CD4-positive, alpha-beta memory T cell (primary cell): ENCODE measurements around the gene SUOX. TPM values are rescaled to one million over a fixed set of nuclear protein-coding genes. Genes with fewer than 3 reads are reported as not detected.

Experiments used
- CTCF ChIA-PET: fragments of 350-600 bp; sonication (Branson Sonifier 250); formaldehyde crosslinking; loops from one replicate; lab custom pipeline; 2021; ENCODE audit warnings: inconsistent platforms; ENCODE audit not compliant: partially characterized antibody; lab: Charles Lee
- POLR2A ChIA-PET: fragments of 350-600 bp; sonication (Branson Sonifier 250); formaldehyde crosslinking; loops from one replicate; lab custom pipeline; 2021; ENCODE audit not compliant: partially characterized antibody; lab: Charles Lee
- DNase-seq, 5 donors: peaks; one replicate each; pipeline versions ENCODE4 v3.0.0 to v3.0.0-alpha.2; 2020 to 2022; ENCODE audit warnings: mixed read lengths in 1 of 5
- H3K27ac ChIP-seq: one replicate; pipeline ENCODE4 v1.7.0; 2013; ENCODE audit warnings: low read depth, low read length
- H3K27me3 ChIP-seq: 2 replicates; pipeline ENCODE4 v1.7.0; 2013; ENCODE audit warnings: mild to moderate bottlenecking, low read length, moderate library complexity; ENCODE audit not compliant: insufficient read depth
- H3K36me3 ChIP-seq: 2 replicates; pipeline ENCODE4 v1.7.0; 2013; ENCODE audit warnings: mild to moderate bottlenecking, low read length, moderate library complexity; ENCODE audit not compliant: insufficient read depth
- H3K4me1 ChIP-seq: 2 replicates; pipeline ENCODE4 v1.7.0; 2013; ENCODE audit warnings: mild to moderate bottlenecking, low read length, moderate library complexity; ENCODE audit not compliant: insufficient read depth
- H3K4me3 ChIP-seq, 2 donors: one replicate each; pipeline ENCODE4 v1.7.0; 2013; ENCODE audit warnings: low read length in 2 of 2, mild to moderate bottlenecking in 1 of 2
- H3K9me3 ChIP-seq, 2 donors: one replicate each; pipeline ENCODE4 v1.7.0; 2013; ENCODE audit warnings: low read length in 2 of 2, control low read depth in 1 of 2; ENCODE audit not compliant: control insufficient read depth in 1 of 2
- H3K27ac Mint-ChIP-seq, 7 donors: one replicate each; pipeline ENCODE4 v1.8.0; 2020 to 2021; ENCODE audit warnings: mixed read lengths in 7 of 7, mild to moderate bottlenecking in 6 of 7, inconsistent platforms in 3 of 7, moderate library complexity in 3 of 7
- H3K27me3 Mint-ChIP-seq, 2 donors: one replicate each; pipeline ENCODE4 v1.8.0; 2020 to 2021; ENCODE audit warnings: mixed read lengths in 2 of 2
- H3K36me3 Mint-ChIP-seq, 2 donors: one replicate each; pipeline ENCODE4 v1.8.0; 2020 to 2021; ENCODE audit warnings: mixed read lengths in 2 of 2, inconsistent platforms in 1 of 2, mild to moderate bottlenecking in 1 of 2
- H3K4me1 Mint-ChIP-seq, 4 donors: one replicate each; pipeline ENCODE4 v1.8.0; 2020 to 2021; ENCODE audit warnings: mixed read lengths in 4 of 4, mild to moderate bottlenecking in 1 of 4
- H3K4me3 Mint-ChIP-seq, 8 donors: one replicate each; pipeline ENCODE4 v1.8.0; 2020 to 2021; ENCODE audit warnings: mixed read lengths in 8 of 8, mild to moderate bottlenecking in 7 of 8, moderate library complexity in 6 of 8, inconsistent platforms in 3 of 8
- H3K9me3 Mint-ChIP-seq, 8 donors: one replicate each; pipeline ENCODE4 v1.8.0; 2020 to 2021; ENCODE audit warnings: mixed read lengths in 8 of 8, mild to moderate bottlenecking in 5 of 8, inconsistent platforms in 3 of 8, moderate library complexity in 1 of 8
- intact Hi-C: fragments of 100-400 bp; cut with micrococcal nuclease; formaldehyde crosslinking; loops from one replicate; pipeline ENCODE4 v1.15.1; 2023
- polyA plus RNA-seq, 2 donors: library from polyadenylated mRNA; unstranded; fragments of 300-500 nt; fragmentation: Illumina TruSeq; gene quantifications; one replicate each; pipeline ENCODE4 v1.2.3, GENCODE V29; 2021
- total RNA-seq, 2 experiments: library from RNA; stranded (reverse); gene quantifications; one replicate each; pipeline ENCODE4 v1.2.3, GENCODE V29; 2021

The SUOX gene
- total and polyA plus RNA-seq, 4 experiments from 2014 or later = 5.4 to 5.9 TPM; not detected in 2

GRCh38 chr12:56028511-56029165 is 31.6 kb downstream of the SUOX start:
- no peak for DNase-seq
- intact Hi-C loops = loop anchor here (1.0 kb wide), 2 partner anchors 32 to 290 kb away; no protein-coding TSS in a partner anchor
- no peak overlapping the region for H3K27ac ChIP-seq
- Mint-ChIP-seq H3K4me1 (peaks cover 8 to 24% (median 10%) of the 10 kb centered on the region in 4 donors), H3K4me3 (no peak overlapping the region), H3K27ac (peak overlapping the region in 1 of 7 donors; percentile 80), H3K27me3 (no peaks in the 10 kb centered on the region), H3K9me3 (no peaks in the 10 kb centered on the region), H3K36me3 (peaks cover 25 to 52% of the 10 kb centered on the region in 2 donors)
- H3K4me3 ChIP-seq = no peak overlapping the region
- H3K27me3 ChIP-seq = no peaks in the 10 kb centered on the region
- ChIA-PET CTCF (interaction anchor here (1.0 to 4.4 kb wide), 17 partner anchors 11 to 290 kb away, joined by 3 to 61 read pairs (median 5); partner anchors contain the start of genes ORMDL2, RAB5B, SARNP and SUOX), POLR2A (interaction anchor here (2.7 kb wide), 1 partner anchor 33 kb away, joined by 7 read pairs; no protein-coding TSS in a partner anchor)
- H3K9me3 ChIP-seq = no peaks in the 10 kb centered on the region
- peaks cover 16% of the 10 kb centered on the region for H3K36me3 ChIP-seq
- H3K4me1 ChIP-seq = peaks cover 7% of the 10 kb centered on the region

GRCh38 chr12:56029166-56029519 is 32.1 kb downstream of the SUOX start:
- Histone ChIP-seq H3K36me3 (peaks cover 16% of the 10 kb centered on the region), H3K4me1 (peaks cover 7% of the 10 kb centered on the region), H3K9me3 (no peaks in the 10 kb centered on the region), H3K4me3 (no peak overlapping the region), H3K27ac (no peak overlapping the region), H3K27me3 (no peaks in the 10 kb centered on the region)
- no peaks in the 10 kb centered on the region for H3K9me3 Mint-ChIP-seq
- H3K27me3 Mint-ChIP-seq = no peaks in the 10 kb centered on the region
- H3K36me3 Mint-ChIP-seq = peaks cover 25 to 53% of the 10 kb centered on the region in 2 donors
- ChIA-PET CTCF (interaction anchor here (0.6 to 4.4 kb wide), 22 partner anchors 11 to 290 kb away, joined by 3 to 61 read pairs (median 5); partner anchors contain the start of genes ORMDL2, RAB5B, SARNP and SUOX), POLR2A (interaction anchor here (1.1 to 2.7 kb wide), 3 partner anchors 32 to 291 kb away, joined by 3 to 7 read pairs (median 5); partner anchors contain the start of gene SUOX)
- peak overlapping the region in 3 of 7 donors; percentile 2 to 80 (median 26) for H3K27ac Mint-ChIP-seq
- peaks cover 5 to 20% (median 7%) of the 10 kb centered on the region in 4 donors for H3K4me1 Mint-ChIP-seq
- DNase-seq = no peak
- no peak overlapping the region for H3K4me3 Mint-ChIP-seq
- intact Hi-C loops = loop anchor here (1.0 kb wide), 2 partner anchors 33 to 291 kb away; no protein-coding TSS in a partner anchor

- no peaks in the 10 kb centered on the region for H3K9me3 ChIP-seq
- no peaks in the 10 kb centered on the region for H3K27me3 ChIP-seq
- H3K9me3 Mint-ChIP-seq = no peaks in the 10 kb centered on the region
- H3K4me1 ChIP-seq = peaks cover 7% of the 10 kb centered on the region
- H3K27ac Mint-ChIP-seq = peak overlapping the region in 3 of 7 donors; percentile 3 to 68 (median 13)
- ChIA-PET POLR2A (interaction anchor here (1.1 to 2.7 kb wide), 3 partner anchors 32 to 291 kb away, joined by 3 to 7 read pairs (median 5); partner anchors contain the start of gene SUOX), CTCF (interaction anchor here (0.6 to 4.4 kb wide), 24 partner anchors 10 to 291 kb away, joined by 3 to 61 read pairs (median 4); partner anchors contain the start of genes DNAJC14, ORMDL2, RAB5B and SARNP)
- H3K4me3 Mint-ChIP-seq = no peak overlapping the region
- H3K4me1 Mint-ChIP-seq = peaks cover 5 to 20% (median 7%) of the 10 kb centered on the region in 4 donors
- intact Hi-C loops = loop anchor here (1.0 kb wide), 2 partner anchors 33 to 291 kb away; no protein-coding TSS in a partner anchor
- no peaks in the 10 kb centered on the region for H3K27me3 Mint-ChIP-seq
- no peak overlapping the region for H3K4me3 ChIP-seq
- DNase-seq = peak in 4 of 5 donors; percentile 43 to 49 (median 46)
- peaks cover 19% of the 10 kb centered on the region for H3K36me3 ChIP-seq
- no peak overlapping the region for H3K27ac ChIP-seq
- peaks cover 25 to 60% of the 10 kb centered on the region in 2 donors for H3K36me3 Mint-ChIP-seq
Measured at GRCh38 chr12:56029666-56030293, 32.7 kb downstream of the SUOX start.

- Mint-ChIP-seq H3K9me3 (no peaks in the 10 kb centered on the region), H3K27me3 (no peaks in the 10 kb centered on the region), H3K27ac (peak overlapping the region in 5 of 7 donors; percentile 18 to 81 (median 77)), H3K4me3 (peak overlapping the region in 1 of 8 donors; percentile 2), H3K4me1 (peaks cover 6 to 20% (median 7%) of the 10 kb centered on the region in 4 donors), H3K36me3 (peaks cover 37 to 64% of the 10 kb centered on the region in 2 donors)
- no peak for DNase-seq
- peaks cover 30% of the 10 kb centered on the region for H3K36me3 ChIP-seq
- CTCF ChIA-PET = interaction anchor here (1.0 kb wide), 1 partner anchor 36 kb away, joined by 3 read pairs; no protein-coding TSS in a partner anchor
- H3K4me1 ChIP-seq = peaks cover 7% of the 10 kb centered on the region
- H3K9me3 ChIP-seq = no peaks in the 10 kb centered on the region
- H3K27ac ChIP-seq = peak overlapping the region; percentile 16
- POLR2A ChIA-PET = no interaction called here
- intact Hi-C loops = no loop called here
- H3K27me3 ChIP-seq = no peaks in the 10 kb centered on the region
- no peak overlapping the region for H3K4me3 ChIP-seq
Measured at GRCh38 chr12:56031987-56032386, 34.9 kb downstream of the SUOX start.

- H3K27me3 ChIP-seq = no peaks in the 10 kb centered on the region
- H3K4me1 ChIP-seq = peaks cover 7% of the 10 kb centered on the region
- no peak overlapping the region for H3K4me3 ChIP-seq
- Mint-ChIP-seq H3K9me3 (no peaks in the 10 kb centered on the region), H3K4me1 (peaks cover 3 to 24% (median 5%) of the 10 kb centered on the region in 4 donors), H3K36me3 (peaks cover 33 to 48% of the 10 kb centered on the region in 2 donors), H3K27ac (peak overlapping the region in 1 of 7 donors; percentile 43), H3K27me3 (no peaks in the 10 kb centered on the region), H3K4me3 (no peak overlapping the region)
- POLR2A ChIA-PET = no interaction called here
- peaks cover 29% of the 10 kb centered on the region for H3K36me3 ChIP-seq
- CTCF ChIA-PET = interaction anchor here (1.0 to 6.7 kb wide), 4 partner anchors 15 to 296 kb away, joined by 3 to 42 read pairs (median 5); partner anchors contain the start of gene SUOX
- DNase-seq = no peak
- no peak overlapping the region for H3K27ac ChIP-seq
- intact Hi-C loops = no loop called here
- H3K9me3 ChIP-seq = no peaks in the 10 kb centered on the region
Measured at GRCh38 chr12:56034586-56035332, 37.7 kb downstream of the SUOX start.

- CTCF ChIA-PET = interaction anchor here (1.0 to 6.7 kb wide), 2 partner anchors 40 to 82 kb away, joined by 3 to 42 read pairs; partner anchors contain the start of gene SUOX
- H3K27ac Mint-ChIP-seq = peak overlapping the region in 5 of 7 donors; percentile 48 to 76 (median 65)
- POLR2A ChIA-PET = no interaction called here
Measured at GRCh38 chr12:56037161-56037560, 40.1 kb downstream of the SUOX start.

More at GRCh38 chr12:56037161-56037560, 40.1 kb downstream of the SUOX start:
- no peak overlapping the region for H3K4me3 ChIP-seq
- no peaks in the 10 kb centered on the region for H3K9me3 ChIP-seq
- peaks cover 14% of the 10 kb centered on the region for H3K4me1 ChIP-seq
- Mint-ChIP-seq H3K9me3 (peaks cover 0 to 3% (median 0%) of the 10 kb centered on the region in 8 donors), H3K4me1 (peaks cover 5 to 30% (median 8%) of the 10 kb centered on the region in 4 donors), H3K36me3 (peaks cover 34 to 44% of the 10 kb centered on the region in 2 donors), H3K27me3 (no peaks in the 10 kb centered on the region), H3K4me3 (no peak overlapping the region)
- H3K27ac ChIP-seq = no peak overlapping the region
- peaks cover 27% of the 10 kb centered on the region for H3K36me3 ChIP-seq
- intact Hi-C loops = no loop called here
- H3K27me3 ChIP-seq = no peaks in the 10 kb centered on the region
- DNase-seq = no peak
